GM11168 (cell line): Measurements from ENCODE around the gene CD59.
"Not testable (repeated sequence)": the region's sequence is repeated elsewhere in the genome, so short reads cannot be mapped to it uniquely, and the experiment has no call there.

ENCODE experiments used
- in situ Hi-C: fragments of 300-500 bp; cut with MboI; formaldehyde crosslinking; loops from one replicate; pipeline ENCODE4 v1.12.0; 2022; ENCODE audit warnings: low sequenced_read_pairs; ENCODE audit not compliant: unreplicated experiment

CD59 gene

GRCh38 chr11:33696931-33697638, 39.1 kb downstream of the CD59 start:
- in situ Hi-C loops = no loop called here

- in situ Hi-C loops = no loop called here
Observed at GRCh38 chr11:33696411-33696810, 39.8 kb downstream of the CD59 start.

GRCh38 chr11:33695051-33695566, 41.1 kb downstream of the CD59 start:
- in situ Hi-C loops = no loop called here

GRCh38 chr11:33694346-33695050, 41.7 kb downstream of the CD59 start:
- in situ Hi-C loops = no loop called here

GRCh38 chr11:33692541-33692940, 43.7 kb downstream of the CD59 start:
- in situ Hi-C loops = no loop called here

- in situ Hi-C loops = no loop called here
Observed at GRCh38 chr11:33692013-33692504, 44.2 kb downstream of the CD59 start.

GRCh38 chr11:33691066-33691864, 45.0 kb downstream of the CD59 start:
- in situ Hi-C loops = no loop called here

- in situ Hi-C loops = no loop called here
Observed at GRCh38 chr11:33690290-33691065, 45.7 kb downstream of the CD59 start.

- in situ Hi-C loops = loop anchor here (5.0 to 10.0 kb wide), 2 partner anchors 145 to 327 kb away; no protein-coding TSS in a partner anchor
Observed at GRCh38 chr11:33689501-33689900, 46.7 kb downstream of the CD59 start.

- in situ Hi-C loops = loop anchor here (5.0 to 10.0 kb wide), 2 partner anchors 144 to 327 kb away; no protein-coding TSS in a partner anchor
Observed at GRCh38 chr11:33689085-33689484, 47.1 kb downstream of the CD59 start.

- in situ Hi-C loops = loop anchor here (5.0 to 10.0 kb wide), 2 partner anchors 143 to 326 kb away; no protein-coding TSS in a partner anchor
Observed at GRCh38 chr11:33687733-33688479, 48.3 kb downstream of the CD59 start.

- in situ Hi-C loops = loop anchor here (5.0 to 10.0 kb wide), 2 partner anchors 140 to 323 kb away; no protein-coding TSS in a partner anchor
Observed at GRCh38 chr11:33685082-33685481, 51.1 kb downstream of the CD59 start.

GRCh38 chr11:33684003-33684706, 52.1 kb downstream of the CD59 start:
- in situ Hi-C loops = loop anchor here (10.0 kb wide), 1 partner anchor 139 kb away; no protein-coding TSS in a partner anchor

- in situ Hi-C loops = loop anchor here (10.0 kb wide), 1 partner anchor 138 kb away; no protein-coding TSS in a partner anchor
Observed at GRCh38 chr11:33682446-33682845, 53.8 kb downstream of the CD59 start.

- in situ Hi-C loops = loop anchor here (10.0 kb wide), 1 partner anchor 137 kb away; no protein-coding TSS in a partner anchor
Observed at GRCh38 chr11:33682019-33682418, 54.2 kb downstream of the CD59 start.

- in situ Hi-C loops = not testable (repeated sequence)
Observed at GRCh38 chr11:33678616-33679015, 57.6 kb downstream of the CD59 start.

- in situ Hi-C loops = no loop called here
Observed at GRCh38 chr11:33674035-33674814, 62.0 kb downstream of the CD59 start.
